GM12878 (cell line): ENCODE results near the gene P2RX7.

Source experiments
- ATF3 ChIP-seq: IDR thresholded peaks from 2 replicates; pipeline ENCODE4 v1.6.1; 2011; ENCODE audit warnings: low read depth, mild to moderate bottlenecking, low read length, moderate library complexity, borderline replicate concordance; ENCODE audit errors: extremely low read depth
- BHLHE40 ChIP-seq, 2 experiments: fragments of 450-650 bp in 1 of 2; IDR thresholded peaks; 2 replicates each; pipeline ENCODE4 v1.6.1; 2011 to 2017; ENCODE audit warnings: low read depth in 2 of 2, borderline replicate concordance in 1 of 2, improper control_type of control experiment in 1 of 2, low read length in 1 of 2, mild to moderate bottlenecking in 1 of 2
- CBX3 ChIP-seq: fragments of 200-600 bp; sonication (generic); IDR thresholded peaks from 2 replicates; pipeline ENCODE4 v1.6.1; 2016; ENCODE audit warnings: low read depth, borderline replicate concordance
- CEBPB ChIP-seq, 2 experiments: fragments of 150-350 bp in 1 of 2; IDR thresholded peaks; 2 replicates each; pipeline ENCODE4 v1.6.1; 2012 to 2014; ENCODE audit warnings: low read depth in 2 of 2, low read length in 2 of 2, borderline replicate concordance in 1 of 2, inconsistent platforms in 1 of 2
- CTCF ChIP-seq, 3 experiments: IDR thresholded peaks in 2 of 3; conservative IDR thresholded peaks in 1 of 3; 2 replicates each; pipeline ENCODE4 v1.5.1; 2011; ENCODE audit warnings: low read depth in 3 of 3, low read length in 3 of 3, mild to moderate bottlenecking in 3 of 3, control low read depth in 2 of 3, moderate library complexity in 2 of 3, inconsistent platforms in 1 of 3, mixed read lengths in 1 of 3; ENCODE audit not compliant: control insufficient read depth in 2 of 3, insufficient read depth in 1 of 3; ENCODE audit errors: extremely low read depth in 1 of 3
- E4F1 ChIP-seq: fragments of 450-650 bp; IDR thresholded peaks from 2 replicates; pipeline ENCODE4 v1.6.1; 2018; ENCODE audit warnings: borderline replicate concordance, mild to moderate bottlenecking; ENCODE audit not compliant: partially characterized antibody
- EZH2 ChIP-seq: IDR thresholded peaks from 2 replicates; pipeline ENCODE4 v1.6.1; 2012; ENCODE audit warnings: low read depth, mild to moderate bottlenecking, control low read depth, inconsistent platforms, low read length, borderline replicate concordance; ENCODE audit not compliant: control insufficient read depth
- HDAC6 ChIP-seq: fragments of 200-600 bp; sonication (generic); IDR thresholded peaks from one replicate; pipeline ENCODE4 v1.8.0; 2017; ENCODE audit warnings: antibody characterized with exemption; ENCODE audit not compliant: unreplicated experiment
- POLR2A ChIP-seq: IDR thresholded peaks from 2 replicates; pipeline ENCODE4 v1.6.1; 2011; ENCODE audit warnings: low read depth, mild to moderate bottlenecking, low read length
- SKIL ChIP-seq: fragments of 450-650 bp; IDR thresholded peaks from 2 replicates; pipeline ENCODE4 v1.6.1; 2017; ENCODE audit warnings: mild to moderate bottlenecking, low read depth, inconsistent platforms; ENCODE audit not compliant: poor library complexity, severe bottlenecking
- SMARCA5 ChIP-seq: fragments of 450-650 bp; IDR thresholded peaks from 2 replicates; pipeline ENCODE4 v1.6.1; 2017; ENCODE audit warnings: mild to moderate bottlenecking
- STAT3 ChIP-seq: IDR thresholded peaks from 2 replicates; pipeline ENCODE4 v1.6.1; 2011; ENCODE audit warnings: low read depth, low read length, improper control_type of control experiment
- TF ChIP-seq, protein P1 (sequence below): IDR thresholded peaks from 2 replicates; pipeline ENCODE4 v1.6.1; 2012; ENCODE audit warnings: low read depth, low read length, improper control_type of control experiment

DNA sequence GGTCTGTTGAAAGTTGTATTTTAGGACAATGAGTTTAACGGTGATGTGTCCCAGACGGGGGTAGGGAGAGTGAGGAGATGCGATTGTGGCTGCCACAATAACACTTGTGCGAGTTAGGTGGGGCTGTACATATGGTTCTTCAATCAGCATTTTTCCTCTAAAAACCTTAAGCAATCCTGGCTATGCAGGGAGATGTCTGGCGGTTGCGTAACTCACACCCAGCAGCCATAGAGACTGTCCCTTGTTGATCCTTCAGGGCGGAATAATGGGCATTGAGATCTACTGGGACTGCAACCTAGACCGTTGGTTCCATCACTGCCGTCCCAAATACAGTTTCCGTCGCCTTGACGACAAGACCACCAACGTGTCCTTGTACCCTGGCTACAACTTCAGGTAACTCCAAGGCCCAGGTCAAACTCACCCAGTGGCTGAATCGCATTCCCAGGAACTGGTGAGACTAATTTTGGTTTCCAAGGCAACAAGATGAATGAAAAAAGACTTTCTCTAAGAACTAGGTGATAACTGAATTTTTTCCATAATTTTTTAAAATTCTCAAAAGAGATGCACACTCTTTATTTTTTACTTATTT, 34.6 kb downstream of the P2RX7 start:
- TF ChIP-seq CTCF (IDR thresholded peaks at IDR 0.05 in 2 of 3, conservative IDR thresholded peaks at IDR 0.05 in 1 of 3; ENCODE audit: control insufficient read depth in 2 of 3, extremely low read depth in 1 of 3, insufficient read depth in 1 of 3, low read depth in 3 of 3, low read length in 3 of 3) (no peak), CBX3 (no peak), E4F1 (no peak), STAT3 (no peak), ATF3 (no peak), BHLHE40 (IDR thresholded peaks at IDR 0.05; ENCODE audit: borderline replicate concordance in 1 of 2, low read depth in 2 of 2, low read length in 1 of 2) (no peak), EZH2 (no peak), SMARCA5 (no peak), SKIL (no peak), POLR2A (no peak), CEBPB (IDR thresholded peaks at IDR 0.05; ENCODE audit: borderline replicate concordance in 1 of 2, low read depth in 2 of 2, low read length in 2 of 2) (no peak), HDAC6 (no peak)
- TF ChIP-seq, protein P1, sequence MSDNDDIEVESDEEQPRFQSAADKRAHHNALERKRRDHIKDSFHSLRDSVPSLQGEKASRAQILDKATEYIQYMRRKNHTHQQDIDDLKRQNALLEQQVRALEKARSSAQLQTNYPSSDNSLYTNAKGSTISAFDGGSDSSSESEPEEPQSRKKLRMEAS = no peak
